Activated CD4-positive, alpha-beta T cell treated with anti-CD3 and anti-CD28 coated beads, Interleukin-2, amount 10 ng/mL, durations not matched to agents 7 days and 5 days (primary cell): ENCODE results near the gene DDIAS. TPM values are rescaled to one million over a fixed set of nuclear protein-coding genes. Genes with fewer than 3 reads are reported as not detected.
A peak's percentile ranks its signal among the peaks of the same experiment; 100 is the strongest.
"Not testable (repeated sequence)": the region's sequence is repeated elsewhere in the genome, so short reads cannot be mapped to it uniquely, and the experiment has no call there.

Experiments used
- CTCF ChIA-PET: fragments of 350-600 bp; sonication (Branson Sonifier 250); formaldehyde crosslinking; loops from one replicate; lab custom pipeline; 2021; ENCODE audit warnings: antibody characterized with exemption; lab: Charles Lee
- POLR2A ChIA-PET: fragments of 350-600 bp; sonication (Branson Sonifier 250); formaldehyde crosslinking; loops from one replicate; lab custom pipeline; 2021; ENCODE audit warnings: antibody characterized with exemption; lab: Charles Lee
- DNase-seq: peaks from one replicate; pipeline ENCODE4 v3.0.0-alpha.2; 2020
- H3K27ac Mint-ChIP-seq: one replicate; pipeline ENCODE4 v1.8.0; 2021; ENCODE audit warnings: mild to moderate bottlenecking, moderate library complexity, mixed read lengths
- H3K27me3 Mint-ChIP-seq: one replicate; pipeline ENCODE4 v1.8.0; 2021; ENCODE audit warnings: mixed read lengths
- H3K36me3 Mint-ChIP-seq: one replicate; pipeline ENCODE4 v1.8.0; 2021; ENCODE audit warnings: low read depth, mixed read lengths
- H3K4me1 Mint-ChIP-seq: one replicate; pipeline ENCODE4 v1.8.0; 2021; ENCODE audit warnings: mixed read lengths
- H3K4me3 Mint-ChIP-seq: one replicate; pipeline ENCODE4 v1.8.0; 2021; ENCODE audit warnings: mild to moderate bottlenecking, moderate library complexity, mixed read lengths
- H3K9me3 Mint-ChIP-seq: one replicate; pipeline ENCODE4 v1.8.0; 2021; ENCODE audit warnings: mixed read lengths
- total RNA-seq, 2 experiments: library from RNA; stranded (reverse); gene quantifications; one replicate each; pipeline ENCODE4 v1.2.3, GENCODE V29; 2021

Gene DDIAS
- total RNA-seq, 2 experiments from 2014 or later = 14.7 to 14.8 TPM

DNA sequence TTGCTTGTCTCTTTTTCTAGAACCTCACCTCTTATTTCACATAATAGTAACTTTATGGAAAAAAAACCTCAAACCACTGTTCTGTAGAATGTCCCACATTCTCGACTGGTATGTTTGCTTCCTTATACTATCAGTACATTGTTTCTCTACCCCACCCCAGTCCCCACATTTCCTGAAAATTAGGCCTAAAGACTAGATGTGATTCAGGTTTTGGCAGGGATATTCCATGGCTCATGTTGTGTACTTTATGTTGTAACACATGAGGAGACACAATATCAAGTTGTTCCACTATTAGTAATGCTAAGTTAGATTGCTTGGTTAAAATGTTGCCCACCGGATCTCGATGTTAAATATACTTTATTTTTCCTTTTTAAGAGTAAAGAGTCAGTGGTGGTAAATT is 34.7 kb downstream of the DDIAS start:
- Mint-ChIP-seq H3K27ac (no peak overlapping the region), H3K4me1 (peaks cover 13% of the 10 kb centered on the region), H3K9me3 (peaks cover 10% of the 10 kb centered on the region), H3K27me3 (no peaks in the 10 kb centered on the region), H3K36me3 (peaks cover 44% of the 10 kb centered on the region), H3K4me3 (no peak overlapping the region)
- no peak for DNase-seq
- POLR2A ChIA-PET = no interaction called here
- CTCF ChIA-PET = no interaction called here

GRCh38 chr11:82937554-82937953 is 36.0 kb downstream of the DDIAS start:
- ChIA-PET CTCF (interaction anchor here (1.3 kb wide), 1 partner anchor 18 kb away, joined by 3 read pairs; no protein-coding TSS in a partner anchor), POLR2A (no interaction called here)
- no peak for DNase-seq
- Mint-ChIP-seq H3K27ac (no peak overlapping the region), H3K9me3 (peaks cover 18% of the 10 kb centered on the region), H3K4me1 (peaks cover 3% of the 10 kb centered on the region), H3K36me3 (peaks cover 43% of the 10 kb centered on the region), H3K4me3 (no peak overlapping the region), H3K27me3 (no peaks in the 10 kb centered on the region)

DNA sequence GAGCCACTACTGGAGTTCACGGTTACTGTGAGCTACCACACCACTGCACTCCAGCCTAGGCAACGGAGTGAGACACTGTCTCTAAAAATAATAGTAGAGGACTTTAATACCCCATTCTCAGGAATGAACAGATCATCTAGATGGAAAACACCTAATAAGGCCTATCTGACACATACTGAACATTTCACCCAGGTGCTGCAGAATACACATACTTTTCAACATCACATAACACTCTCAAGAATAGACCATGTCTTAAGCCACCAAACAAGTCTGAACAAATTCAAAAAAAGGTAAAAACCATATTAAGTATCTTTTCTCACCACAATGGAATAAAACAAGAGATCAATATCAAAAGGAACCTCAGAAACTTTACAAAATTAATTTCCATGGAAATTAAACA is 37.9 kb downstream of the DDIAS start:
- H3K27me3 Mint-ChIP-seq = no peaks in the 10 kb centered on the region
- peaks cover 30% of the 10 kb centered on the region for H3K36me3 Mint-ChIP-seq
- POLR2A ChIA-PET = interaction anchor here (0.5 kb wide), 1 partner anchor 69 kb away, joined by 3 read pairs; no protein-coding TSS in a partner anchor
- peaks cover 23% of the 10 kb centered on the region for H3K9me3 Mint-ChIP-seq
- DNase-seq = no peak
- no peak overlapping the region for H3K27ac Mint-ChIP-seq
- H3K4me1 Mint-ChIP-seq = no peaks in the 10 kb centered on the region
- CTCF ChIA-PET = interaction anchor here (1.2 kb wide), 1 partner anchor 214 kb away, joined by 3 read pairs; no protein-coding TSS in a partner anchor
- no peak overlapping the region for H3K4me3 Mint-ChIP-seq

DNA sequence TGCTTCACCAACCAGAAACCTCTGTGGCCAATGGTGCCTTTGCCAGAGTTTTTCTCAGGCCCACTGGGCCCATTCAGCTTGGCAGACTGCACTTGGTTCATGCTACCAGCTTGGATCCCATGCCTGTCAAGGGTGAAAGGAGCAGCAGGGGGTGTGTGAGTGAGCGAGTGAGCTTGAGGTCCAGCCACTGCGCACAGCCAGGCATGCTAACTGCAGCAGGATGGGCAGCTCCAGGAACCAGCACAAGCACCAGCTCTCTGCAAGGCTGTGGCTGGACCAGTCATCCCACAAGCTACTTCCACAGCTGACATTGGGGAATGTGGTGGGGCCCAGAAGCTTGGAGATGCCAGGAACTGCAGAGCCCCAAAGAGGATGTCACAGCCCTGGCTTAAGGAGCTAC is 40.8 kb downstream of the DDIAS start:
- peaks cover 20% of the 10 kb centered on the region for H3K36me3 Mint-ChIP-seq
- POLR2A ChIA-PET = no interaction called here

GRCh38 chr11:82943430-82943829 is 41.9 kb downstream of the DDIAS start:
- POLR2A ChIA-PET, DNase-seq, H3K4me1 Mint-ChIP-seq, H3K27me3 Mint-ChIP-seq, H3K4me3 Mint-ChIP-seq, H3K27ac Mint-ChIP-seq: not testable (repeated sequence)
- CTCF ChIA-PET = interaction anchor here (1.2 kb wide), 1 partner anchor 13 kb away, joined by 4 read pairs; no protein-coding TSS in a partner anchor
- Mint-ChIP-seq H3K36me3 (peaks cover 20% of the 10 kb centered on the region), H3K9me3 (peaks cover 23% of the 10 kb centered on the region)

More for the DNA sequence above, 40.8 kb downstream of the DDIAS start:
- no peak overlapping the region for H3K27ac Mint-ChIP-seq
- H3K4me3 Mint-ChIP-seq = no peak overlapping the region
- no peak for DNase-seq
- H3K27me3 Mint-ChIP-seq = no peaks in the 10 kb centered on the region
- CTCF ChIA-PET = interaction anchor here (1.0 to 3.1 kb wide), 4 partner anchors 12 to 14 kb away, joined by 3 to 17 read pairs (median 4); no protein-coding TSS in a partner anchor
- no peaks in the 10 kb centered on the region for H3K4me1 Mint-ChIP-seq
- peaks cover 23% of the 10 kb centered on the region for H3K9me3 Mint-ChIP-seq

- peaks cover 20% of the 10 kb centered on the region for H3K9me3 Mint-ChIP-seq
- H3K4me3 Mint-ChIP-seq = no peak overlapping the region
- no peak overlapping the region for H3K27ac Mint-ChIP-seq
- no peak for DNase-seq
- H3K4me1 Mint-ChIP-seq = no peaks in the 10 kb centered on the region
- CTCF ChIA-PET = no interaction called here
- no peaks in the 10 kb centered on the region for H3K27me3 Mint-ChIP-seq
- POLR2A ChIA-PET = no interaction called here
- peaks cover 20% of the 10 kb centered on the region for H3K36me3 Mint-ChIP-seq
Measured at GRCh38 chr11:82944198-82944597, 42.7 kb downstream of the DDIAS start.

DNA sequence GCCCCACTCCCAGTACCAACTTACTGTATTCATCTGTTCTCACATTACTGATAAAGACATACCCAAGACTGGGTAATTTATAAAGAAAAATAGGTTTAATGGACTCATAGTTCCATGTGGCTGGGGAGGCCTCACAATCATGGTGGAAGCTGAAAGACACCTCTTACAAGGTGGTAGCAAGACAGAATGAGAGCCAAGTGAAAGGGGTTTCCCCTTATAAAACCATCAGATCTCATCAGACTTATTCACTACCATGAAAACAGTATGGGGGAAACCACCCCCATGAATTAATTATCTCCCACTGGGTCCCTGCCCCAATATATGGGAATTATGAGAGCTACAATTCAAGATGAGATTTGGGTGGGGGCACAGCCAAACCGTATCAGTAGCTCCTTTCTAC is 43.5 kb downstream of the DDIAS start:
- H3K4me1 Mint-ChIP-seq, DNase-seq, POLR2A ChIA-PET, H3K27me3 Mint-ChIP-seq, H3K4me3 Mint-ChIP-seq, H3K27ac Mint-ChIP-seq: not testable (repeated sequence)
- H3K9me3 Mint-ChIP-seq = peaks cover 19% of the 10 kb centered on the region
- H3K36me3 Mint-ChIP-seq = peaks cover 17% of the 10 kb centered on the region
- CTCF ChIA-PET = interaction anchor here (1.1 kb wide), 1 partner anchor 13 kb away, joined by 3 read pairs; no protein-coding TSS in a partner anchor

DNA sequence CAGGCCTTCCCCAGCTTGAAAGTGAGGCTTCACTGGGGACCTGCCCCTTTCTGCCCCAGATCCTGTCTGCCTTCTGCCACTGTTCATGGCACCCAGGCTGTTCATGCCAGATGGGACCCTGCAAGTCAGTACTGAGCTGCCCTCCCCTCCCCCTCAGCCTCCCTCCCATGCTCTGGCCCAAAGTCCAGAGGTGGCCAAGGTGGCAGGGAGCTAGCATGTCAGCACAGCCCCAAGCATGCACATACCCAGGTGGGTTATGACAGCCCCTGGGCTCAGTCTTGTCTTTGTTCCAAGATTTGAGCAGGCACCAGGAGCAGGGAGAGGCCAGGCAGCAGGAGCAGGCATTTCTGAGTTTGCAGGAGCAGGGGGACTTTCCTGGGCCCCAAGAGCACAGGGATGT is 44.1 kb downstream of the DDIAS start:
- Mint-ChIP-seq H3K36me3 (peaks cover 14% of the 10 kb centered on the region), H3K9me3 (peaks cover 16% of the 10 kb centered on the region), H3K4me1 (no peaks in the 10 kb centered on the region), H3K27me3 (no peaks in the 10 kb centered on the region), H3K27ac (no peak overlapping the region), H3K4me3 (no peak overlapping the region)
- DNase-seq = no peak
- POLR2A ChIA-PET = interaction anchor here (0.6 kb wide), 1 partner anchor 20 kb away, joined by 3 read pairs; no protein-coding TSS in a partner anchor
- CTCF ChIA-PET = interaction anchor here (1.1 to 1.3 kb wide), 2 partner anchors 9 to 14 kb away, joined by 3 read pairs; no protein-coding TSS in a partner anchor

DNA sequence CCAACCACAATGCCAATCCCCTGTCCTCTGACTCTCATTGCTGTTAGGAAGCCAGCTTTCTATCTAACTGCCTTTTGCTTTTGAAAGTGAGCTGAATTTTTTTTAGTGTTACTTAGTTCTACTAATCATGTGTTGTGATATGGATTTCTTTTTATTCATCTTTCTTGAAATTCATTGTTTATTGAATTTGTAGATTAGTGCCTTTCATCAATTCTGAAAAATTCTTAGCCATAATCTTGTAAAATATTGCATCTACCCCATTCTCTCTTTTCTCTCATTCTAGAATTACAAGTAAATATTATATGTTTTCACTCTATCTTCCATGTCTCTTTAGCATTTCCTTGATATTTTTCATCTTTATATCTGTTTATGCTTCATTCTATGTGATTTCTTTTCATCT is 47.8 kb downstream of the DDIAS start:
- ChIA-PET CTCF (no interaction called here), POLR2A (no interaction called here)
- H3K27ac Mint-ChIP-seq = no peak overlapping the region

GRCh38 chr11:82950502-82950901 is 49.0 kb downstream of the DDIAS start:
- DNase-seq, H3K4me3 Mint-ChIP-seq, POLR2A ChIA-PET, H3K27ac Mint-ChIP-seq, CTCF ChIA-PET: not testable (repeated sequence)
- Mint-ChIP-seq H3K4me1 (peaks cover 20% of the 10 kb centered on the region), H3K36me3 (peaks cover 43% of the 10 kb centered on the region), H3K9me3 (peaks cover 33% of the 10 kb centered on the region), H3K27me3 (peaks cover 10% of the 10 kb centered on the region)

More for the DNA sequence above, 47.8 kb downstream of the DDIAS start:
- peaks cover 10% of the 10 kb centered on the region for H3K27me3 Mint-ChIP-seq
- peaks cover 24% of the 10 kb centered on the region for H3K9me3 Mint-ChIP-seq
- DNase-seq = no peak
- H3K4me1 Mint-ChIP-seq = peaks cover 8% of the 10 kb centered on the region
- peaks cover 34% of the 10 kb centered on the region for H3K36me3 Mint-ChIP-seq
- H3K4me3 Mint-ChIP-seq = no peak overlapping the region

DNA sequence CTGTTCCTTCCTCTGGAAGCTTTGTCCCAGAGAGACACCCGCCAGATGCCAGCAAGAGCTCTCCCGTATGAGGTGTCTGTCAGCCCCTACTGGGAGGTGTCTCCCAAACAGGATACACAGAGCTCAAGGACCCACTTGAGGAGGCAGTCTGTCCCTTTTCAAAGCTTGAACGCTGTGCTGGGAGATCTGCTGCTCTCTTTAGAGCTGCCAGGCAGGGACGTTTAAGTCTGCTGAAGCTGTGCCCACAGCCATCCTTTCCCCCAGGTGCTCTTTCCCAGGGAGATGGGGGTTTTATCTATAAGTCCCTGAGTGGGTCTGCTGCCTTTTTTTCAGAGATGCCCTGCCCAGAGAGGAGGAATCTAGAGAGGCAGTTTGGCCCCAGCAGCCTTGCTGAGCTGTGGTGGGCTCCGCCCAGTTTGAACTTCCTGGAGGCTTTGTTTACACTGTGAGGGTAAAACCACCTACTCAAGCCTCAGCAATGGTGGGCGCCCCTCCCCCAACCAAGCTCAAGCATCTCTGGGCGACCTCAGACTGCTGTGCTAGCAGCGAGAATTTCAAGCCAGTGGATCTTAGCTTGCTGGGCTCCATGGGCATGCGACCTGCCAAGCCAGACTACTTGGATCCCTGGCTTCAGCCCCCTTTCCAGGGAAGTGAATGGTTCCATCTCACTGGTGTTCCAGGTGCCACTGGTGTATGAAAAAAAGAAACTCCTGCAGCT is 54.4 kb downstream of the DDIAS start:
- Mint-ChIP-seq H3K4me3 (peak overlapping the region; percentile 26), H3K36me3 (peaks cover 72% of the 10 kb centered on the region), H3K27me3 (peaks cover 12% of the 10 kb centered on the region), H3K27ac (peak overlapping the region; percentile 89), H3K4me1 (peaks cover 66% of the 10 kb centered on the region), H3K9me3 (peaks cover 41% of the 10 kb centered on the region)
- DNase-seq = peak; percentile 87
- POLR2A ChIA-PET = not testable (repeated sequence)
- CTCF ChIA-PET = interaction anchor here (0.6 to 3.3 kb wide), 6 partner anchors 15 to 426 kb away, joined by 3 to 17 read pairs (median 4); no protein-coding TSS in a partner anchor

DNA sequence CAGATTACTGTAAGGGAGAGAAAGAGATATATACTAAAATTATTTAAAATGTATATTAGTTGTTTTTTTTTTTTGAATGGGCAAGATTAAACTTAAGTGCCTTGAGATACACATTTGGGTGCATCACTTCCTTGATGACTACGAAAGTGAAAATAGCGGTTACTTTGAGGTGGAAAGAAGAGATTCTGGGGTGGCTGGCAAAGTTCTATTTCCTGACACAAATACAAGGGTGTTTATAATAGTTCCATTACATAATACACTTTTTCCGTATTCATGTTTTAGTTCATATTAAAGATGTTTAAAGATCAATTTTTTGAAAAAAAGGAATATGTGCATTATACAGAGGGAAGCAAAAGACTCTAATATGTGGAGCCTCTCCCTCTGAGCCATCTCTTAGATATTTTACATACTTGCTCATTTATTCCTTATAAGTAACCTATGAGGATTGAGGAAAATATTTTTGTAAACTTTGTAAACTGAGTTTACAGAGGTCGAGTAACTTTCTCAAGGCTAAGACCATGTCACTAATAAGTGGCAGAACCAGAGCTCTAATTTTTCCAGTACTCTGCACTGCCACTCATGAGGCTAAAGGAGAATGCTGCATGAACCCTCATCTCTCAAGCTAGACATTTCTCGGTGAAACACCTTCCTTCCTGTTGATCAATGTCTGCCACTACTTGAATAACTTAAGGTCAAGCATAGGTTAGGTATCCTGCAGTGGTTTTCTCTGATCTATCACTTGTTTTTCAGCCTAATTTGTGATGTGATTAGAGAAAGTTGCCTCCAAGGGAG is 58.6 kb downstream of the DDIAS start:
- peaks cover 49% of the 10 kb centered on the region for H3K36me3 Mint-ChIP-seq
- peaks cover 8% of the 10 kb centered on the region for H3K27me3 Mint-ChIP-seq
- H3K4me1 Mint-ChIP-seq = peaks cover 69% of the 10 kb centered on the region
- ChIA-PET CTCF (interaction anchor here (0.7 to 1.4 kb wide), 4 partner anchors 11 to 35 kb away, joined by 3 to 7 read pairs (median 3); no protein-coding TSS in a partner anchor), POLR2A (no interaction called here)
- peak overlapping the region; percentile 89 for H3K27ac Mint-ChIP-seq
- H3K4me3 Mint-ChIP-seq = peak overlapping the region; percentile 66
- peak; percentile 72 for DNase-seq
- H3K9me3 Mint-ChIP-seq = peaks cover 18% of the 10 kb centered on the region
